ENCODE results near the gene IER3. TPM values are rescaled to one million over a fixed set of nuclear protein-coding genes. Genes with fewer than 3 reads are reported as not detected.

IER3 gene
- total and polyA plus RNA-seq, 9 of the 15 experiments (the other 6 are each of a cell fraction or from before 2014, with no cell fraction given) = 1.5 to 30.0 (median 11.5) TPM

DNA sequence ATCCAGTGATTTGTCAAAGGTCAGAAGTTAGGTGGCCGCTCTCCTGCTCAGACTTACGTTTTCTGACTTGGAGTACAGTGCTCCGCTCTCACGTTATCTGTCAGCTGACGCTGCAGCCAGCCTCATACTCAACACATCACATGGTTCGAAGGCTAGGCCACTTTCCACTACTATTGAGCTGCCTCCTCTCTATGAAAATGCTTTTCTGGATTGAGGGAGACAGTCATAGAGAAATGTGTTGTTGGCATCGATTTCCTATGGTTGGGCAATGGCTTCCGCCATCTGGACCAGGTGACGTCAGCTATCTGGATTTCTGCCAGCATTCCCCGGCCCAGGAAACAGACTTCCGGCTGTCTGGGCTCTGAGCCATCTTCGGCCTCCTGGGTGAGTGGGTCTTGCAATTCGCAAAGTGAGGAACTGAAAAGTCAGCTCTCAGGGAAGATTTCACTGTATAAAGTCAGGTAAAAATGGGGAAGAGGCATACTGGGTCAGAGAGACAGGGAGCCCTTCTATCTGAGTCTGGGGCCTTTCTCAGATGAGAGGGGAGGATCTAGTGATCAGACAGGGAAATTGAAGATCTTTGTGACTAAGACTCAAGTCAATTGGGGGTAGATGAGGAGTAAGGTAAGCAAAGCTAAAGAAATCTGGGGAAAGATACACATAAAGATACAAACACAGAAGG is 37.5 kb upstream of the IER3 start (continued):
- TF ChIP-seq, protein P1, sequence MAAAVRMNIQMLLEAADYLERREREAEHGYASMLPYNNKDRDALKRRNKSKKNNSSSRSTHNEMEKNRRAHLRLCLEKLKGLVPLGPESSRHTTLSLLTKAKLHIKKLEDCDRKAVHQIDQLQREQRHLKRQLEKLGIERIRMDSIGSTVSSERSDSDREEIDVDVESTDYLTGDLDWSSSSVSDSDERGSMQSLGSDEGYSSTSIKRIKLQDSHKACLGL (CRISPR knock-in tag; IDR thresholded peaks at IDR 0.05; ENCODE audit: borderline replicate concordance, poor library complexity, severe bottlenecking) = no peak
- TF ChIP-seq, protein P2, sequence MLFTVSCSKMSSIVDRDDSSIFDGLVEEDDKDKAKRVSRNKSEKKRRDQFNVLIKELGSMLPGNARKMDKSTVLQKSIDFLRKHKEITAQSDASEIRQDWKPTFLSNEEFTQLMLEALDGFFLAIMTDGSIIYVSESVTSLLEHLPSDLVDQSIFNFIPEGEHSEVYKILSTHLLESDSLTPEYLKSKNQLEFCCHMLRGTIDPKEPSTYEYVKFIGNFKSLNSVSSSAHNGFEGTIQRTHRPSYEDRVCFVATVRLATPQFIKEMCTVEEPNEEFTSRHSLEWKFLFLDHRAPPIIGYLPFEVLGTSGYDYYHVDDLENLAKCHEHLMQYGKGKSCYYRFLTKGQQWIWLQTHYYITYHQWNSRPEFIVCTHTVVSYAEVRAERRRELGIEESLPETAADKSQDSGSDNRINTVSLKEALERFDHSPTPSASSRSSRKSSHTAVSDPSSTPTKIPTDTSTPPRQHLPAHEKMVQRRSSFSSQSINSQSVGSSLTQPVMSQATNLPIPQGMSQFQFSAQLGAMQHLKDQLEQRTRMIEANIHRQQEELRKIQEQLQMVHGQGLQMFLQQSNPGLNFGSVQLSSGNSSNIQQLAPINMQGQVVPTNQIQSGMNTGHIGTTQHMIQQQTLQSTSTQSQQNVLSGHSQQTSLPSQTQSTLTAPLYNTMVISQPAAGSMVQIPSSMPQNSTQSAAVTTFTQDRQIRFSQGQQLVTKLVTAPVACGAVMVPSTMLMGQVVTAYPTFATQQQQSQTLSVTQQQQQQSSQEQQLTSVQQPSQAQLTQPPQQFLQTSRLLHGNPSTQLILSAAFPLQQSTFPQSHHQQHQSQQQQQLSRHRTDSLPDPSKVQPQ (CRISPR knock-in tag; IDR thresholded peaks at IDR 0.05; ENCODE audit: borderline replicate concordance) = peak; percentile 85; the same call in 1 of the 2 replicates
- TF ChIP-seq ZNF551 (CRISPR knock-in tag; IDR thresholded peaks at IDR 0.05) (no peak), PTRF (tag; IDR thresholded peaks at IDR 0.05) (peak; percentile 68), ZNF586 (CRISPR knock-in tag; conservative IDR thresholded peaks at IDR 0.05) (peak; percentile 82; the same call in 1 of the 2 replicates), ZBTB7A (IDR thresholded peaks at IDR 0.05; ENCODE audit: borderline replicate concordance, control insufficient read depth, low read depth, low read length) (no peak), ZNF280B (CRISPR knock-in tag; IDR thresholded peaks at IDR 0.05) (no peak), MIER1 (IDR thresholded peaks at IDR 0.05; ENCODE audit: low read depth) (no peak), IRF9 (tag; IDR thresholded peaks at IDR 0.05) (peak; percentile 86), ZNF41 (CRISPR knock-in tag; conservative IDR thresholded peaks at IDR 0.05) (peak; percentile 77; the same call in 1 of the 2 replicates), ETV1 (tag; conservative IDR thresholded peaks at IDR 0.05; ENCODE audit: low read depth) (peak; percentile 100), MCM2 (IDR thresholded peaks at IDR 0.05; ENCODE audit: low read depth) (no peak), RAD21 (CRISPR knock-in tag; conservative IDR thresholded peaks at IDR 0.05 in 1 of 2, IDR thresholded peaks at IDR 0.05 in 1 of 2) (peak; percentile 3 to 31; a peak in 1 of 4 replicates), FOXP1 (CRISPR knock-in tag; IDR thresholded peaks at IDR 0.05) (no peak; the same call in 1 of the 2 replicates), TBP (optimal IDR thresholded peaks at IDR 0.05; ENCODE audit: low read depth, low read length) (peak; percentile 72), HDAC6 (IDR thresholded peaks at IDR 0.05; ENCODE audit: low read depth, low read length) (no peak), LCOR (CRISPR knock-in tag; IDR thresholded peaks at IDR 0.05) (no peak), RBBP5 (IDR thresholded peaks at IDR 0.05; ENCODE audit: borderline replicate concordance, insufficient read depth, low read length, poor library complexity, severe bottlenecking) (no peak)
- TF ChIP-seq, protein P3, sequence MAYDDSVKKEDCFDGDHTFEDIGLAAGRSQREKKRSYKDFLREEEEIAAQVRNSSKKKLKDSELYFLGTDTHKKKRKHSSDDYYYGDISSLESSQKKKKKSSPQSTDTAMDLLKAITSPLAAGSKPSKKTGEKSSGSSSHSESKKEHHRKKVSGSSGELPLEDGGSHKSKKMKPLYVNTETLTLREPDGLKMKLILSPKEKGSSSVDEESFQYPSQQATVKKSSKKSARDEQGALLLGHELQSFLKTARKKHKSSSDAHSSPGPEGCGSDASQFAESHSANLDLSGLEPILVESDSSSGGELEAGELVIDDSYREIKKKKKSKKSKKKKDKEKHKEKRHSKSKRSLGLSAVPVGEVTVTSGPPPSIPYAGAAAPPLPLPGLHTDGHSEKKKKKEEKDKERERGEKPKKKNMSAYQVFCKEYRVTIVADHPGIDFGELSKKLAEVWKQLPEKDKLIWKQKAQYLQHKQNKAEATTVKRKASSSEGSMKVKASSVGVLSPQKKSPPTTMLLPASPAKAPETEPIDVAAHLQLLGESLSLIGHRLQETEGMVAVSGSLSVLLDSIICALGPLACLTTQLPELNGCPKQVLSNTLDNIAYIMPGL (CRISPR knock-in tag; IDR thresholded peaks at IDR 0.05) = 0 out of 2 replicates have a peak, but pooled peaks have one; percentile 52
